ENCODE results near the gene RAD9A. TPM values are rescaled to one million over a fixed set of nuclear protein-coding genes. Genes with fewer than 3 reads are reported as not detected.

The RAD9A gene
- total RNA-seq (2014; rRNA removed; shearing (Covaris generic)) = 14.7 and 15.6 TPM in 2 replicates

DNA sequence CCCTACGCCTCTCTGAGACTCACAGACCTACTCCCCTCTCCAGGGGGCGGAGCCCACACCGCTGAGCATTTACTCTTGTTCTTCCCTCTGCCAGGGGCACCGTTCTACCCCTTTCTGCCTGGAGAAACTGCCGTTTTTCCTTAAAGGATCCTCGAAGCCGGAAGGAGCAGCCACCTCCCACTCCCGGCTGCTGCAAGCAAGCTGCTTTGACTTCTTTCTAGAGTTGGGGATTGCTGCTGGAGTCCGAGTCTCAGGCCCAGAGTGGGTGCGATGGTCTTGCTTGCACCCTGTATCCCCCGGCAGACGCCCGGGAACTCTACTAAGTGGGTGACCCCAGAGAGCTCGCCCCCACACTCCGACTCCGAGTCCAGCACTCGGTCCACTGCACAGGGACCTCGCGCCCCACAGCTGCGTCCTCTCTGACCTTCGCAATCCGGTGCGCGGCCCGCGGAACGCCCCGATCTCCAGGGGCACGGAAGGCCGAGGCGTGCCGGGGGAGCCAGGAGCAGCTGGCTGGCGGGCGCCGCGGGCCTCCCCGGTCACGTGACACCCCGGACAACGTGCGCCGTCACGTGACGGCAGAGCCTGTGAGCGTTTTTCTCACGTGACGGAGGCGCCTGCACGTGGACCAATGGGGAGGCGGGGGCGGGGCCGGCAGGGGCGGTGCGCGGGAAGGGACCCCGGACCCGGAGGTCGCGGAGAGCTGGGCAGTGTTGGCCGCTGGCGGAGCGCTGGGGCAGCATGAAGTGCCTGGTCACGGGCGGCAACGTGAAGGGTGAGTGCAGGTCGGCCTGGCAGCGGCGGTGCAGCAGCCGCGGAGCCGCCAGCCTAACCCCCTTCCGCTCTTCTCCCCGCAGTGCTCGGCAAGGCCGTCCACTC, at the start of gene RAD9A:
TSS of gene RAD9A (plus strand) at position 683 of the 879 bp plus-strand sequence. CDS start at position 742, 59 bp downstream.

DNA sequence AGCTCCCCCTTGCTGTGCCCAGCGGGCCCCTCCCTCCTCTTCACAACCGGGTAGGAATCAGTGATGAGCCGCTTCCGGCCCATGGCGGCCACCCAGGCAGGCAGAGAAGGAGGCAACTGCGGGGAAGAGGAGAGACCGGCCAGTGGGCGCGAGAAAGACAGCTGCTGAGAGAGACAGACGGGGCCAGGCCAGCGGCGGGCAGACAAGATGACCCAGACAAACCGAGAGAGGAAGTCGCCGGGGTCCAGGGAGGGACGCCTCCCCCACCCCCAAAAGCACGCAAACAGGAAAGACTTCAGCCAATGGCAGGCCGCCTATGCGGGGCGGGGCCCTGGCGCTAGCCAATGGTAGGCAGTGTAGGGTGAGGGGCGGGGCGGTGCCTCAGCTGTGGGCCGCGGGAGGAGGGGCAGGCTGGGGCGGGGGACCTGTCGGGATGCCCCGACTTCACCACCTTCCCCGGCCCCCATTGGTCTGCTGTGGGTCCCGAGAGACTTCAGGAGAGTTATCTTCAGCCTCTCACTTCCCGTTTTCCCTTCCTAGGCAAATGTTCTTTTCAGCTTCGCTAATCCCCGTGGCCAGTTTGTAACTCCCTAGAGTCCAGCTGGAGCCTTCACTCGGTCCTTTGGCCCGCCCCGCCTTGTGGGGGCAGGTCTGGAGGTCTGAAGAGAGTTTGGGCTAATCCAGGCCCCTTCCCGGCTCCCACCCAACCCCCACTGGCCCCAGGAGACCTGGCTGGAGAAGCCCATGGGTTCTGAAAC, 38.3 kb upstream of the RAD9A start, which contains the start of gene POLD4:
TSS of gene POLD4 (minus strand) at position 230 of the 758 bp plus-strand sequence. CDS start at position 83, 147 bp downstream.

DNA sequence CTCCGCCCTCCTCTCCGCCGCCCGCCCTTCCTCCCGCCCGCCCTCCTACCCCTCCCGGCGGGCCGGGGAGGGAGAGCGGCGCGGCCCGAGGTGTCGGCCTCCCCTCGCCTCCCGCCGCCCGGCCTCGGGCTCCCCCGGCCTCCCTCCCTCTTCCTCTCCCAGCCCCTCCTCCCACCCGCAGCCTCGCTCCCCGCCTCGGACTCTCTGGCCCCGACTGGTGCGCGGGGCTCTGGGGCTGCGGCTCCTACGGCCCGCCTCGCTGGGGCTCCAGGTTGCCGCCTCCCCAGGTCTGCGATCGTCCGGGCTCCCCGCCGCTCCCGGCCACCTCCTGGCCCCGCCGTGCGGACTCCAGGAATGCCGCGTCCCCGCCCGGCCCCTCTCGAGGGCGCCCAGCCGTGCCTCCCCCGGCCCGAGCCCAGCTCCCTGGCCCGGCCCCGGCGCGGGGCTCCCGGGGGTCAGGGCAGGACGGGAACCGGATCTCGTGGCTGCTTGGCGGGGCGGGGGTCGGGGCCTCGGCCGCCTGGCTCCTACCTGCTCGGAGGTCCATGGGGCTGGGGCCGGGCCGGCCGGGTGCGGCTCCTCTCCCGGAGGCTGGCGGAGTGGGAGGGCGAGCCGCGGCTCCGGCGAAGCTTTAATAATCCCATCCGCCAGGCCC, 18.7 kb upstream of the RAD9A start, which contains the start of gene CLCF1:
TSS of gene CLCF1 (minus strand) at position 606 of the 655 bp plus-strand sequence. CDS start at position 547, 59 bp downstream.

DNA sequence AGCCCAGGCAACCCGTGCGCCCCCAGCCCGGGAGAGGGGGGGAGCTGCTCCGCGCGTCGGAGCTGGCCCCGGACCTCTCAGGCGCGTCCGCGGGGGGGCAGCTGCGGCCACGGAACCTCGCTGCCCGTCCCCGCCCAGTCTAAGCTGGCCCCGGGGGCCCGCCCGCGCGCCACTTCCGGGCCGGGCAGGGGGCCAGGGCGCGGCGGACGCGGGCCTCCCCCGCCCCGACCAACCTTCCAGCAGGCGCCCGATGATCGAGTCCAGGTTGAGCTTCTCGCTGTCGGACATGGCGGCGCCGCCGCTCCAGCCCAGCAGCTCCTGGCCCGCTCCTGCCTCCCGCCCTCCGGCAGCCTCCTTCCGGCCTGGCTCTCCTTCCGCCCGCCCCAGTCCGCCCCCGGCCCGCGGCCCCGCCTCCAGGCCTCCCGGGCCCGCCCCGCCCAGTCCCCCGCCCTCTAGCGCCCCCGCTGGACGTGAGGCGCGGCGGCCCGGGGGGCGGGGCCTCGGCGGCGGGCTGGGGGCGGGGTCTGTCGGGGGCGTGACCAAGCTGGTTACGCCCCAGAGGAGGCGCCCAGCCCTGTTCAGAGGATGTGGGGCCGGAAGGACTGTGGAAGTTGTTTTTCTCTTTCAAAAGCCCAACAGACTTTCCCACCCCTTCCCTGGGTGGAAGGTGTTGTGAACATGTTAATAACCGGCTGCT, 9.9 kb downstream of the RAD9A start, which contains the start of gene PPP1CA:
TSS of gene PPP1CA (minus strand) at position 364 of the 697 bp plus-strand sequence. CDS start at position 288, 76 bp downstream.

DNA sequence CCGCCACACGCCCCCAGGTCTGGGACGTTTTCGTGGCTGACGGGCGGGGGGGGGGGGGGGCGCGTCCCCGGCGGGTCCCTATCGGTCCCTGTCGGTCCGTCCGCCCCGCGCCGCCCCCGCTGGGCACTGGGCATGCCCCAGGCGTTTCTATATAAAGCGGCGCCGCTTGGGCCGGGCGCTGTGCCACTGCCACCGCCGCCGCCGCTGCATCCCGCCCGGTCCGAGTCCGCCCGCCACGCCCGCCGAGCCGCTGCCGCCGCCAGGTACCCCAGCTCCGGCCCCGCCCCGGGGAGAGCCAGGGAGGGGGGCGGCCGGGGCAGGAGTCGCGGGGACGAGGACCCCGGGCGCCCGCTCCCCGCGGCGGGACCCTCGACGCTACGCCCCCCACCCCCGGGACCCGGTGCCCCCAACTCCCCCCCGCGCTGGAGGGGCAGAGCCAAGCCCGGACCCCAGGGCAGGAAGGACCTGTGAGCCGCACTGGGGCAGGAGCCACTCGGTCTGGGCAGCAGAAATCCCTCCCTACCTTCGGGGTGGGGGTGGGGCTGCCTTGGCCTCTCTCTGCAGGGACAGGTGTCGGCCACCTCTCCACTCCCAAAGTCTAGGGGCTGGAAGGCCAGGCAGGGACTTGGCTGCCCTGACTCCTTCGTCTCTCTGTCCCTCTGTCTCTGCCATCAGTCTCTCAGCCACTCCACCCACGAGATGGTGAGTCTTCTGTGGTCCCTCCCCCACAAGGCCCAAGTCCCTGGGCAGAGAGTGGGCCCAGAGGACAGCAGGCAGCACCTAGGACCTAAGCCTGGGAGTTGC, 23.9 kb downstream of the RAD9A start, which contains the start of gene CARNS1:
TSS of gene CARNS1 (plus strand) at position 178 of the 804 bp plus-strand sequence. CDS start at position 700, 522 bp downstream.

DNA sequence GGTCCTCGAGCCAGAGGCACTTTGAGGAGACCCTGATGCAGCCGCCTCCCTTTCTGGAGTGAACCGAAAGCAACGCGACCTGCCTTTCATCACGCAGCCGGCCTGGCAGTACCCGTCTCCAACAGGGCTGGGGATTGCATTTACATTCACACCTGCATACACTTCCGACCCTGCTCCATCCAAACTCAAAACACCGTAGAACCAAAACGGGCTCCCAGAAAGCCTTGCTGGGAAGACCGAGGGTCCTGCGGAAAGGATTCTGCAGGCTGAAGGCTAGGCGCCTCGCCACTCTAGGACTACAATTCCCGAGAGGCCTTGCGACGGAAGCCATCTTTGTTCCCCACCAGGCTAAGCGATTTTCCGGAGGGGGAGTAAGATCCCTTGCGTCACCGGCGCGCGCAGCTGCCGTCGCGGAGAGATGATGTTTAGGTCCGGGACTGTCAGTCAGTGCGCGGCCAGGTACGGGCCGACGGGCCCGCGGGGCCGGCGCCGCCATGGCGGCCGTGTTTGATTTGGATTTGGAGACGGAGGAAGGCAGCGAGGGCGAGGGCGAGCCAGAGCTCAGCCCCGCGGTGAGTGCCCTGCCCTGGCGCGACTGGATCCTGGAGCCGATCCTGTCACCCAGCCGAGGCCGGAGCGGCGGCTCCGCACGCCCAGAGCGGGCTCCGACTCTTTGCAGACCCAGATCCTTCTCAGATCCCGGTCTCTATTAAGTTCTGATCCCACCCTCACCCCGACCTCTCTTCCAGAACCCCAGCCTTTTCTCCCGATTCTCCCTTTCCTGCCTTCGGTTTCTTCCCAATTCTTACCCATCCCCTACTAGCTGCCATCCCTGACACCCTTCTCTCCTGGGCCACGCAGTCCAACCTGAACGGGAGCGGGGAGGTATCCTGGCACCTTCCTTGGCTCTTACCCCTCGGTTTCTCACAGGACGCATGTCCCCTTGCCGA, 36.5 kb downstream of the RAD9A start, which contains the start of gene RPS6KB2:
TSS of gene RPS6KB2 (plus strand) at position 443 of the 950 bp plus-strand sequence. CDS start at position 495, 52 bp downstream.

DNA sequence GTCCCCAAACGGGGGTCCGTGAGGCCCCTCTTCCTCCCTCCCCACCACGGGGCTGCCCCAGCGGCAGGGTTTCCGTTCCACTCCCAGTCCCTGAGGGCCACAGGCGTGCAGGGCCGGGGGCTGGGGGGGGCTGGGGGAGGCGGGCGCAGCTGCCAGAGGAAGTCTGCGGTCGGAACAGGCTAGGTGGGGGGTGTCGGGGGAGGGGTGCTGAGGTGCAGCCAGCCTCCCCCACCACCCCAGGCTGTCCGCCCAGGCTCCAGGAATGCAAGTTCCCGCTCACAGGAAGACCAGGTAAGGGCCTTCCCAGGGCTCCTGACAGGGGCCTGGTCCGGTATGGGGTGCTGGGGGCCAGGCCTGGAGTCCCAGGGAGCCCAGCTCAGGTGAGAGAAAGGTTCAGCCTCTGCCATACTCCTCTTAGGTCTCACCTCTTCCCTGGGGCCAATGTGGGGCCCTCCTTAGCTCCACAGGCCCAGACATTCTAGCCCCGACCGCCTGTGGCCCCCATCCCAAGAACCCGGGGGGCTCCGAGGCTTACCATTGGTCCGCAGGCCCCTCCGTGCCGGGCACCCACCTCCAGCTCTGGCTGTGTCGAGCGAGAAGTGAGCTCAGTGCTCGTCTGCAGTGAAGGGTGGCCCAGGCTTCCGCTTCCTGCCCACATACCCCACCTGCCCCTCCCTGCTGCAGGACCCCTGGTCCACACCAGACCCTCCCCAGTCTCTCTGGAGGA, 45.5 kb downstream of the RAD9A start, which contains the start of gene PTPRCAP:
TSS of gene PTPRCAP (minus strand) at position 601 of the 727 bp plus-strand sequence. CDS start at position 538, 63 bp downstream.

Small RNAs within 50 kb of the gene (small RNA-seq; reads per million reads assigned to genes)
- gene RN7SKP239 = 0.21 reads per million
- gene RNU6-1238P = not detected

Other genes with a start within 250 kb of the RAD9A start
- gene GRK2, start 125.5 kb upstream of the RAD9A start, total RNA-seq (2014; rRNA removed; shearing (Covaris generic)) = 49.9 and 70.0 TPM in 2 replicates
- 39.2 and 48.4 TPM in 2 replicates for gene ANKRD13D, start 102.7 kb upstream of the RAD9A start, total RNA-seq (2014; rRNA removed; shearing (Covaris generic))
- gene SSH3, start 88.5 kb upstream of the RAD9A start, total RNA-seq (2014; rRNA removed; shearing (Covaris generic)) = 10.7 and 20.0 TPM in 2 replicates
- gene POLD4, start 38.4 kb upstream of the RAD9A start, total RNA-seq (2014; rRNA removed; shearing (Covaris generic)) = 110 and 118 TPM in 2 replicates
- gene CLCF1, start 18.4 kb upstream of the RAD9A start, total RNA-seq (2014; rRNA removed; shearing (Covaris generic)) = 14.1 and 19.9 TPM in 2 replicates
- gene PPP1CA, start 9.9 kb downstream of the RAD9A start, total RNA-seq (2014; rRNA removed; shearing (Covaris generic)) = 177 and 183 TPM in 2 replicates
- gene TBC1D10C, start 12.1 kb downstream of the RAD9A start, total RNA-seq (2014; rRNA removed; shearing (Covaris generic)) = 0.34 TPM in 2 replicates
- 0.03 and 0.26 TPM in 2 replicates for gene CARNS1, start 23.7 kb downstream of the RAD9A start, total RNA-seq (2014; rRNA removed; shearing (Covaris generic))
- gene RPS6KB2, start 36.5 kb downstream of the RAD9A start, total RNA-seq (2014; rRNA removed; shearing (Covaris generic)) = 71.7 and 98.8 TPM in 2 replicates
- gene PTPRCAP, start 45.7 kb downstream of the RAD9A start, total RNA-seq (2014; rRNA removed; shearing (Covaris generic)) = 0.96 and 1.4 TPM in 2 replicates
- gene CORO1B, start 51.5 kb downstream of the RAD9A start, total RNA-seq (2014; rRNA removed; shearing (Covaris generic)) = 110 and 122 TPM in 2 replicates
- not detected in 2 replicates for gene GPR152, start 60.7 kb downstream of the RAD9A start, total RNA-seq (2014; rRNA removed; shearing (Covaris generic))
- 0.15 TPM in 1 of 2 replicates, not detected in the other for gene CABP4, start 63.4 kb downstream of the RAD9A start, total RNA-seq (2014; rRNA removed; shearing (Covaris generic))
- 38.2 and 55.7 TPM in 2 replicates for gene TMEM134, start 77.3 kb downstream of the RAD9A start, total RNA-seq (2014; rRNA removed; shearing (Covaris generic))
- 182 and 192 TPM in 2 replicates for gene AIP, start 91.0 kb downstream of the RAD9A start, total RNA-seq (2014; rRNA removed; shearing (Covaris generic))
- 42.1 and 54.4 TPM in 2 replicates for gene PITPNM1, start 113.4 kb downstream of the RAD9A start, total RNA-seq (2014; rRNA removed; shearing (Covaris generic))
- 35.2 and 35.9 TPM in 2 replicates for gene CDK2AP2, start 116.2 kb downstream of the RAD9A start, total RNA-seq (2014; rRNA removed; shearing (Covaris generic))
- not detected in 2 replicates for gene CABP2, start 131.5 kb downstream of the RAD9A start, total RNA-seq (2014; rRNA removed; shearing (Covaris generic))
- 1,098 and 1,233 TPM in 2 replicates for gene GSTP1, start 191.8 kb downstream of the RAD9A start, total RNA-seq (2014; rRNA removed; shearing (Covaris generic))
- 310 and 343 TPM in 2 replicates for gene NDUFV1, start 214.9 kb downstream of the RAD9A start, total RNA-seq (2014; rRNA removed; shearing (Covaris generic))
- 13.8 and 25.0 TPM in 2 replicates for gene NUDT8, start 238.0 kb downstream of the RAD9A start, total RNA-seq (2014; rRNA removed; shearing (Covaris generic))
- not detected in 2 replicates for gene TBX10, start 247.8 kb downstream of the RAD9A start, total RNA-seq (2014; rRNA removed; shearing (Covaris generic))